IPS-11a (cell line): Measurements from ENCODE around the gene SP100.

Source experiments
- H3K4me3 ChIP-seq: one replicate; pipeline ENCODE4 v1.5.1; 2013; ENCODE audit warnings: low read depth, low read length, control low read depth

The SP100 gene

GRCh38 chr2:230537531-230537976 lies 121.6 kb downstream of the SP100 start:
- no peak overlapping the region for H3K4me3 ChIP-seq

- H3K4me3 ChIP-seq: no peak overlapping the region
Measured at GRCh38 chr2:230540332-230540731, 124.3 kb downstream of the SP100 start.

DNA sequence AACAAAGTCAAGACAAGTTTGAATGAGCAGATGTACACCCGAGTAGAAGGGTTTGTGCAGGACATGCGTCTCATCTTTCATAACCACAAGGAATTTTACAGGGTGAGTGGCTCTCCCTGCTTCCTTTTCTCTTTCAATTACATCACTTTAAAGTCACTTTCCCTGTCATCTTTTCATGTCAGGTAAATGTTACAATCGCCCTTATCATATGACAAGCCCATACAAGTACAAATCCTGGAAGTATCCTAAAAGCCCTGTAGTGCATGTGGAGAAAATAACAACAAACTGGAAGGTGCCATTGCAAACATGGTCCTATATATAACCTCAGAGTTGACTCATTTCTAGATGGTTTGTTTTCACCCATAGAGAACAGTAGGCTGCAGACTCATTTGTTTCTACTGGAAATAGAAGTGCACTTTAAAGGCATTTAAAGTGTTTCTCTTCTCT lies 126.0 kb downstream of the SP100 start:
- H3K4me3 ChIP-seq: no peak overlapping the region

GRCh38 chr2:230542751-230543150 lies 126.8 kb downstream of the SP100 start:
- H3K4me3 ChIP-seq: no peak overlapping the region

- no peak overlapping the region for H3K4me3 ChIP-seq
Measured at GRCh38 chr2:230552181-230552580, 136.2 kb downstream of the SP100 start.

GRCh38 chr2:230557065-230557464 lies 141.1 kb downstream of the SP100 start:
- no peak overlapping the region for H3K4me3 ChIP-seq

- H3K4me3 ChIP-seq: no peak overlapping the region
Measured at GRCh38 chr2:230564805-230565779, 149.1 kb downstream of the SP100 start.

DNA sequence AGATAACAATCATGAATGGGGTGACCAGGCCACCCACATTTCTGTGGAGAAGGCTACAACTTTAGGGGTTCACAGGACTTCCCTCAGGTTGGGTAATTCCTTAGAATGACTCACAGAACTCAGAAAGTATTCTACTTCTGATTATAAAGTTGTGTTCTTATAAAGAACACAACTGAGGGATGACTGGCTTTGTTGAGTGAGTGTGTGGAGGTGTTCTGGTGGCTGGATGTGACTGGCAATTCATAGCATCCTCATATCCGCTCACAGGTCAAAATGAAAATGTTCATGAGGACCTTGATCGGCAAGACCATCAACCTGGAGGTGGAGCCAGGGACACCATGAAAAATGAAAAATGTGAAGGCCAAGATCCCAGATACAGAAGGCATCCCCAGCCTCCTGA lies 153.3 kb downstream of the SP100 start:
- no peak overlapping the region for H3K4me3 ChIP-seq

- no peak overlapping the region for H3K4me3 ChIP-seq
Measured at GRCh38 chr2:230570987-230571386, 155.0 kb downstream of the SP100 start.

DNA sequence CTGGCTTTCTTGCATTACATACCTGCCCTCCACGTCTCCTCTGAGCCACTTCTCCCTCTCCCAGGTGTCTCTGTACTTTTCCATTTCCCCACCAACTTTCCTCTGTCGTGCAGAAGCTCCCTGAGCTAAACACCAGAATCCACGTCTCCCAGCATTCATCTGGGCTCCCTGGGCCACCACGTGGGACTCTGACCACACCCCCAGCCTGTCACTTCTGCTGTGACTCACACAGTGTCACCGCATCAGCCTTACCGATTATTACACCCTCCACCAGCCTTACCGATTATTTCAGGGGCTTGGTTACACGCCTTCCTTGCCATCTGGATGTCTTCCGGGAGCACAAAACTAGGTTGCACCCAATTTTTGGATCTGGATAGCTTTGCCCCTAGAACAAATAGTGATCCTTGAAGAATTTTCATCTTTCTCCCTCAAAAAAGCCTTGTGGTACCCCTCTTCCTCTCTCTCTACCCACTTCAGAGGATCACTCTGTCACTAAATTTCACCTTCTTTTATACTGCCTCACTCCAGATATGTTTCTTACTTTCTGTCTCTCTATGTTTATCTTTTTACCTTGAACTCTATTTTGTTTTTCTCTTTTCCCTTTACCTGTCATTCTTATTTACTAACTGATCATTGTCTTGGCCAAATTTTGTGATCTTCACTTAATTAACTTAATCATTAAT lies 159.8 kb downstream of the SP100 start:
- no peak overlapping the region for H3K4me3 ChIP-seq

GRCh38 chr2:230577114-230577513 lies 161.1 kb downstream of the SP100 start:
- H3K4me3 ChIP-seq: no peak overlapping the region

DNA sequence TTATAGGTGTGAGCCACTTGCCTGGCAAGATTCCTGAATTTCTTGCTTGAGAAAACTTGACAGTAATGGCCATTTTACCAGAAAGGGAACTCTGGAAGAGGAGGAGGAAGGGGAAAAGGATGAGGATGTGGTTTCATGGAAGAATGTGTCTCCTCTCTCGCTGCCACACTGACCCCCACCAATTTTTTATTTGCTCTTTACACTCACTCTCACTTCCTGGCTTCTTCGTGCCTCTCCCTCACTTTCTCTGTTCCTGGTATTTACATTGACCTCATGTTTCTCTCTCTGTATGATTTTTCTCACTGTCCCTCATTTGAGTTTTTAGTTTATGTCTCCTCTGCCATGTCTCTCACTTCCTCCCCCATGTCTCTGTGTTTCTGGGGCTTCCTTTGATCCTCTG lies 162.1 kb downstream of the SP100 start:
- H3K4me3 ChIP-seq: no peak overlapping the region

GRCh38 chr2:230582851-230583283 lies 166.9 kb downstream of the SP100 start:
- H3K4me3 ChIP-seq: no peak overlapping the region

- H3K4me3 ChIP-seq: no peak overlapping the region
Measured at GRCh38 chr2:230583581-230583980, 167.6 kb downstream of the SP100 start.

DNA sequence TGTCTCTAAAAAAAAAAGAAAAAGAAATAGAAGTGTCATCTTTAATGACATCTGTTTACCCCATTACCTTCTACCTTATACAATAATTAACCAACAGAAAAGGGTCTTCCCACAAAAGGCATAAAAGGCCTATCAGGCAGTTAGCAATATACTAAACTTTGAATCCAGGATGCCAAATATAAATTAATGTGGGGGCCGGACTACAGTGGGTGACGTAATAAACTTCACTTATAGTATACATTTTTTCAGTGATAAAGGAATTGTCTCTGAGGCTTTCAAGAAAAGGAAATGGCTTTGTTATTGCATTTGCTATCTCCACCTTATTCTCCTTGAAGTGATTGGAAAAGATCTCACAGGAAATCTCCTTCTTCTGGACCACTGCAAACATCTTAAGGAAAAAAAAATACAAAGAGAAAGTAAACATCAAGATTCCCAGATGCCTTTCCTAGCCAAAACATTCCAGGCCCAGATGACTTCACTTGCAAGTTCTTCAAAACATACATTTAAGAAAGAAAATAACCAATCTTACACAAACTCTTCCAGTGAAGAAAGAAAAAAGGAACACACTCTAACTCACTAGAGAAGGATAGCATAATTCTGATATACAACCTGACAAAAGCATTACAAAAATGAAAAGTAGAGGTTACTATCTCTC lies 170.5 kb downstream of the SP100 start:
- no peak overlapping the region for H3K4me3 ChIP-seq

- no peak overlapping the region for H3K4me3 ChIP-seq
Measured at GRCh38 chr2:230589025-230589424, 173.0 kb downstream of the SP100 start.

GRCh38 chr2:230589497-230590015 lies 173.6 kb downstream of the SP100 start:
- no peak overlapping the region for H3K4me3 ChIP-seq

GRCh38 chr2:230590333-230590732 lies 174.3 kb downstream of the SP100 start:
- no peak overlapping the region for H3K4me3 ChIP-seq

DNA sequence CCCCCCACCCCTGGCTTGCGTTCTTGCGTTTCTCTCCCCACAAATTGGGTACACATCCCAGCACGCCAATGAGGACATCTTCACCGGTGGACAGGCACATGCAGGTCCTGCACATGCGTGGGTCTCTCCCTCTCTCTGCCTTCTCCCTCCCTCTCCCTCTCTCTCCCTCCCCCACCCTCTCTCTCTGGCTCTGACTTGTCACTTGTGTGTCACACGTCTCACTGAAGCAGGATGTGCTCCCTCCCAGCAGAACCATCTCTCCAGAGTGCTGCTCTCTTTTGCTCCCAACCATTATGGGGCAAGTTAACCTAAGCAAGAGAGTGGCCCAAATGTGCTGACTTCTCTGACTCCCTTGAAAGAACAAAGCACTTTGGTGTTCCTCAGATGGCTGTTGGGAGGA lies 175.8 kb downstream of the SP100 start:
- H3K4me3 ChIP-seq: no peak overlapping the region

DNA sequence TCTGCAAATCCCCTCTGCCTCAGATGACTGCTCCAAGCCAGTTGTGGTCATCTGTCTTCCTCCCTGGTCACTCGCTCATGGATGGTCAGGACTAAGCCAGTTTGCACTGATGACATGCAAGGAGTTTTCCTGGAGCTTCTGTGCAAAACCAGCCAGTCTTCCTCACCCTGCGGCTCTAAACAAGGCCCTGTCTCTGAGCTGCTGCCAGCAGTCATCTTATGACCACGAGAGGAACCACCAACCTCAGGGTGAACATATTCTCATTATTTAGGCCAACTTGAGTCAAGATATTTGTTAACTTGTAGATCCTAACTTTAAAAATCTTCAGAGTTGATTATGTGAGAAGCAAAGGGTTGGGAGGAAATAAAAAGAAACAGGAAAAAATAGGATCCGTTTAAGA lies 176.8 kb downstream of the SP100 start:
- H3K4me3 ChIP-seq: no peak overlapping the region
